ENCODE results near the gene FXYD6. TPM values are rescaled to one million over a fixed set of nuclear protein-coding genes. Genes with fewer than 3 reads are reported as not detected.

The FXYD6 gene
- total and polyA plus RNA-seq, 7 donors: 10.8 to 27.9 (median 14.0) TPM

GRCh38 chr11:117794772-117795629 is 81.5 kb downstream of the FXYD6 start:
- Histone ChIP-seq H3K27me3 (ENCODE audit: insufficient read depth in 3 of 3, low read length in 2 of 3) (peaks cover 0 to 81% (median 20%) of the 10 kb centered on the region in 3 donors), H3K36me3 (ENCODE audit: insufficient read depth in 1 of 2, low read depth in 1 of 2) (no peaks in the 10 kb centered on the region), H3K4me1 (peaks cover 6% of the 10 kb centered on the region), H3K9me3 (no peaks in the 10 kb centered on the region), H3K4me3 (no peak overlapping the region), H3K27ac (no peak overlapping the region)
- TF ChIP-seq CTCF (IDR thresholded peaks at IDR 0.05): no peak
- ATAC-seq: no peak
- 63 to 68% (median 67%) methylated on average over 29 of the region's 29 CpGs for WGBS, 3 donors
- intact Hi-C loops (cut with DNase I): no loop called here
- no peak for DNase-seq

GRCh38 chr11:117794135-117794534 is 82.3 kb downstream of the FXYD6 start:
- no peak for DNase-seq
- no peak for TF ChIP-seq CTCF (IDR thresholded peaks at IDR 0.05)
- WGBS, 3 donors: 84 to 90% (median 87%) methylated on average over 10 of the region's 10 CpGs
- peaks cover 6% of the 10 kb centered on the region for H3K4me1 ChIP-seq
- H3K27me3 ChIP-seq (ENCODE audit: insufficient read depth in 3 of 3, low read length in 2 of 3): peaks cover 0 to 81% (median 20%) of the 10 kb centered on the region in 3 donors
- no peak overlapping the region for H3K27ac ChIP-seq
- ATAC-seq: no peak
- no peaks in the 10 kb centered on the region for H3K9me3 ChIP-seq
- H3K36me3 ChIP-seq (ENCODE audit: insufficient read depth in 1 of 2, low read depth in 1 of 2): no peaks in the 10 kb centered on the region
- intact Hi-C loops (cut with DNase I): no loop called here
- H3K4me3 ChIP-seq: no peak overlapping the region

- TF ChIP-seq CTCF (IDR thresholded peaks at IDR 0.05): no peak
- intact Hi-C loops (cut with DNase I): no loop called here
- Histone ChIP-seq H3K36me3 (ENCODE audit: insufficient read depth in 1 of 2, low read depth in 1 of 2) (no peaks in the 10 kb centered on the region), H3K4me1 (peaks cover 6% of the 10 kb centered on the region), H3K9me3 (no peaks in the 10 kb centered on the region), H3K4me3 (no peak overlapping the region), H3K27ac (no peak overlapping the region), H3K27me3 (ENCODE audit: insufficient read depth in 3 of 3, low read length in 2 of 3) (peaks cover 0 to 79% (median 20%) of the 10 kb centered on the region in 3 donors)
- ATAC-seq (no peak), DNase-seq (no peak)
- WGBS, 3 donors: 88 to 90% (median 89%) methylated on average over 9 of the region's 9 CpGs
Measured at GRCh38 chr11:117793583-117793982, 82.9 kb downstream of the FXYD6 start.

- H3K9me3 ChIP-seq: no peaks in the 10 kb centered on the region
- no peaks in the 10 kb centered on the region for H3K36me3 ChIP-seq (ENCODE audit: insufficient read depth in 1 of 2, low read depth in 1 of 2)
- TF ChIP-seq CTCF (IDR thresholded peaks at IDR 0.05): no peak
- ATAC-seq (no peak), DNase-seq (no peak)
- peaks cover 6% of the 10 kb centered on the region for H3K4me1 ChIP-seq
- peaks cover 0 to 79% (median 20%) of the 10 kb centered on the region in 3 donors for H3K27me3 ChIP-seq (ENCODE audit: insufficient read depth in 3 of 3, low read length in 2 of 3)
- H3K4me3 ChIP-seq: no peak overlapping the region
- no peak overlapping the region for H3K27ac ChIP-seq
- WGBS, 3 donors: 79 to 90% (median 83%) methylated on average over 6 of the region's 6 CpGs
- intact Hi-C loops (cut with DNase I): no loop called here
Measured at GRCh38 chr11:117792992-117793391, 83.5 kb downstream of the FXYD6 start.

Measured in psoas muscle (tissue), 8 donors.